Measurements from ENCODE around the gene TMEM242. TPM values are rescaled to one million over a fixed set of nuclear protein-coding genes. Genes with fewer than 3 reads are reported as not detected.

Gene TMEM242
- total RNA-seq, 1 donor from 2014 or later, result 10.7 TPM

DNA sequence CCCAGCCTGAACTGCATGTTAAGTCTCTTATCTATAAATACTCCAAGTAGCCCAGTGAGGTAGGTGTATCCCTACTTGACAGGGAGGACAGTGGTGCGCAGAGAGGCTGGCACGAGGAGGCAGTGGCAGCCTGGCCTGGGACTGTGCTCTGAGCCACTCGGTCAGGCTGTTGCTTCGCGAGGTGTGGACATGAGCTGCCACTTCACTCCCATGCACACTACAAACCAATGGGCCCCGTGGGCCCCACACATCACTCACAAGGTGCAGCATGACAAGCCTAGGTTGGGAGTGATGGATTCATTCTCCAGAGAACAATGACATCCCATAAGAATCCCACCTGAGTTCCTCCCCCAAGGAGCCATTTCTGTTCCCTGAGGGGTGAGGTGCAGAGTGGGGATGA is 54.9 kb downstream of the TMEM242 start:
- H3K36me3 Mint-ChIP-seq (ENCODE audit: low read depth), result no peaks in the 10 kb centered on the region
- intact Hi-C loops (cut with micrococcal nuclease), result no loop called here
- no peak overlapping the region for H3K27ac Mint-ChIP-seq
- H3K27me3 Mint-ChIP-seq, result no peaks in the 10 kb centered on the region
- no peaks in the 10 kb centered on the region for H3K4me1 Mint-ChIP-seq
- peaks cover 10% of the 10 kb centered on the region for H3K9me3 Mint-ChIP-seq
- H3K4me3 Mint-ChIP-seq, result no peak overlapping the region
- DNase-seq, result no peak

GRCh38 chr6:157267654-157268053 is 55.7 kb downstream of the TMEM242 start:
- H3K9me3 Mint-ChIP-seq, result peaks cover 10% of the 10 kb centered on the region
- no peaks in the 10 kb centered on the region for H3K36me3 Mint-ChIP-seq (ENCODE audit: low read depth)
- no peaks in the 10 kb centered on the region for H3K4me1 Mint-ChIP-seq
- intact Hi-C loops (cut with micrococcal nuclease), result no loop called here
- no peak overlapping the region for H3K4me3 Mint-ChIP-seq
- DNase-seq, result no peak
- H3K27ac Mint-ChIP-seq, result no peak overlapping the region
- H3K27me3 Mint-ChIP-seq, result no peaks in the 10 kb centered on the region

GRCh38 chr6:157267109-157267611 is 56.2 kb downstream of the TMEM242 start:
- Mint-ChIP-seq H3K4me3 (no peak overlapping the region), H3K9me3 (peaks cover 10% of the 10 kb centered on the region), H3K27me3 (peaks cover under 1% of the 10 kb centered on the region), H3K27ac (no peak overlapping the region), H3K4me1 (no peaks in the 10 kb centered on the region), H3K36me3 (ENCODE audit: low read depth) (no peaks in the 10 kb centered on the region)
- DNase-seq, result no peak
- intact Hi-C loops (cut with micrococcal nuclease), result no loop called here

GRCh38 chr6:157266274-157267101 is 56.8 kb downstream of the TMEM242 start:
- no peak for DNase-seq
- Mint-ChIP-seq H3K4me3 (no peak overlapping the region), H3K4me1 (no peaks in the 10 kb centered on the region), H3K27ac (no peak overlapping the region), H3K27me3 (peaks cover 5% of the 10 kb centered on the region), H3K9me3 (peaks cover 10% of the 10 kb centered on the region), H3K36me3 (ENCODE audit: low read depth) (no peaks in the 10 kb centered on the region)
- intact Hi-C loops (cut with micrococcal nuclease), result no loop called here

DNA sequence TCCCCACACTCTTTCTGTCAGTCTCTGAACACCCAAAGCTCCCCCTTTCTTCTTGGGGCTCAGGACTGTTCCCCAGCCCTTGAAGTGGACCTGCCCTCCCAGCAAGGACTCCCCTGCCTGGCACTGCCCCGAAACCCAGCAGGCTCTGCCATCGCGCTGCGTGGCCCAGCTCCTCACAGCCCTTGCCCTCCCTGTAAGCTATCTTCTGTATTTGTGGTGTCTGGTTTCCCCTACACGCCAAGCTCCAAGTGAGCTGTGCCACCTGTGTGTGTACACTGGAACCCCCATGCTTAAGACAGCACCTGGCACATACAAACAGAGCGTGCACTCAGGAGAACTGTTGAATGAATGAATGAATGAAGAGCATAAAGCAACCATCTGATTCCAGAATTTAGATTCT is 57.7 kb downstream of the TMEM242 start:
- Mint-ChIP-seq H3K4me3 (no peak overlapping the region), H3K36me3 (ENCODE audit: low read depth) (no peaks in the 10 kb centered on the region), H3K4me1 (no peaks in the 10 kb centered on the region), H3K27ac (no peak overlapping the region), H3K27me3 (peaks cover 5% of the 10 kb centered on the region), H3K9me3 (peaks cover 9% of the 10 kb centered on the region)
- DNase-seq, result no peak
- intact Hi-C loops (cut with micrococcal nuclease), result no loop called here

DNA sequence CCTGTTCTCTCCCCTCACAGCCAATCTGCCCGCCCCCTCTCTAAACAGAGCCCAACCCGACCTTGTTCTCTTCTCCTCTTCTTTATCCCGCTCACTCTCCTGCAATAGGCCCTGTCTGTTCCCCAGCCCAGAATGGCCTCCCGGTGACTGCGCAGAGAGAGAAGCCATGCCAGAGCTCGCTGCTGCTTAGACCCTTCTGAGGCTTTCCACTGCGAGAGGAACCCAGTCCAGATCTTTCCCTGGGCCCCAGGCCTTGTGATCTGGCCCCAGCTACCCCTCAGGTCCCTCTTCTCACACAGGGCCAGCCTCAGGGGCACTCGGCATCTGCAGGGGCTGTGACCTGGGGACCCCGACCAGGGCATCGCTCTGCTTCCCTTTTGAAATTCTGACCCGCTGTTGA is 58.1 kb downstream of the TMEM242 start:
- Mint-ChIP-seq H3K36me3 (ENCODE audit: low read depth) (no peaks in the 10 kb centered on the region), H3K27me3 (peaks cover 5% of the 10 kb centered on the region), H3K4me3 (no peak overlapping the region), H3K27ac (no peak overlapping the region), H3K4me1 (no peaks in the 10 kb centered on the region), H3K9me3 (peaks cover 4% of the 10 kb centered on the region)
- intact Hi-C loops (cut with micrococcal nuclease), result no loop called here
- no peak for DNase-seq

GRCh38 chr6:157264701-157265100 is 58.6 kb downstream of the TMEM242 start:
- H3K27ac Mint-ChIP-seq, result no peak overlapping the region
- intact Hi-C loops (cut with micrococcal nuclease), result no loop called here
- H3K4me1 Mint-ChIP-seq, result no peaks in the 10 kb centered on the region
- no peak for DNase-seq
- peaks cover 5% of the 10 kb centered on the region for H3K27me3 Mint-ChIP-seq
- no peaks in the 10 kb centered on the region for H3K36me3 Mint-ChIP-seq (ENCODE audit: low read depth)
- H3K4me3 Mint-ChIP-seq, result no peak overlapping the region
- no peaks in the 10 kb centered on the region for H3K9me3 Mint-ChIP-seq

GRCh38 chr6:157263881-157264397 is 59.4 kb downstream of the TMEM242 start:
- no peaks in the 10 kb centered on the region for H3K36me3 Mint-ChIP-seq (ENCODE audit: low read depth)
- H3K9me3 Mint-ChIP-seq, result no peaks in the 10 kb centered on the region
- H3K27ac Mint-ChIP-seq, result no peak overlapping the region
- H3K4me3 Mint-ChIP-seq, result no peak overlapping the region
- H3K4me1 Mint-ChIP-seq, result no peaks in the 10 kb centered on the region
- no peak for DNase-seq
- H3K27me3 Mint-ChIP-seq, result peaks cover 5% of the 10 kb centered on the region
- intact Hi-C loops (cut with micrococcal nuclease), result no loop called here

GRCh38 chr6:157263146-157263545 is 60.2 kb downstream of the TMEM242 start:
- intact Hi-C loops (cut with micrococcal nuclease), result no loop called here
- H3K27me3 Mint-ChIP-seq, result peaks cover 5% of the 10 kb centered on the region
- no peak for DNase-seq
- H3K9me3 Mint-ChIP-seq, result no peaks in the 10 kb centered on the region
- H3K36me3 Mint-ChIP-seq (ENCODE audit: low read depth), result no peaks in the 10 kb centered on the region
- H3K27ac Mint-ChIP-seq, result no peak overlapping the region
- no peaks in the 10 kb centered on the region for H3K4me1 Mint-ChIP-seq
- no peak overlapping the region for H3K4me3 Mint-ChIP-seq

DNA sequence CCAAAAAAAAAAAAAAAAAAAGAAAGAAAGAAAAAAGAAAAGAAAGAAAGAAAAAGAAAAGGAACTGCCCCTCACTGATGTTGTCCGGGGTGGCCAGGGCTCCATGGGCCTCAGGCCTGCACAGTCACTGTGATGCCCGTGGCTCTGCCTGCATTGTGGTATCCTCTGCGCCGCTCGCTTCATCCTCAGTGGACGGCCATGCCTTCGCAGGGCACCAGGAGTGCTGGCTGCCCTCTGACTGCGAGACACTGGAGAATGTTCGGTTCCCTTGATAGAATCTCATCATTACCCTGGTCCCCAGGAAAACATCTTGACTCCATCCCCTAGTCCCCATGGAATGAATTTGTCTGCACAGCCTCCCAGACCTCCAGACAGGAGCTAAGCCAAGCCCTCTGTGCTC is 61.7 kb downstream of the TMEM242 start:
- intact Hi-C loops (cut with micrococcal nuclease), result no loop called here
- no peak for DNase-seq

GRCh38 chr6:157260735-157261410 is 62.4 kb downstream of the TMEM242 start:
- Mint-ChIP-seq H3K27me3 (peaks cover 10% of the 10 kb centered on the region), H3K4me3 (no peak overlapping the region), H3K9me3 (no peaks in the 10 kb centered on the region), H3K4me1 (no peaks in the 10 kb centered on the region), H3K36me3 (ENCODE audit: low read depth) (no peaks in the 10 kb centered on the region), H3K27ac (no peak overlapping the region)
- intact Hi-C loops (cut with micrococcal nuclease), result no loop called here
- DNase-seq, result no peak

More for the DNA sequence above, 61.7 kb downstream of the TMEM242 start:
- peaks cover 7% of the 10 kb centered on the region for H3K27me3 Mint-ChIP-seq
- no peaks in the 10 kb centered on the region for H3K4me1 Mint-ChIP-seq
- H3K9me3 Mint-ChIP-seq, result no peaks in the 10 kb centered on the region
- no peak overlapping the region for H3K27ac Mint-ChIP-seq
- H3K36me3 Mint-ChIP-seq (ENCODE audit: low read depth), result no peaks in the 10 kb centered on the region
- no peak overlapping the region for H3K4me3 Mint-ChIP-seq

GRCh38 chr6:157259443-157259842 is 63.9 kb downstream of the TMEM242 start:
- Mint-ChIP-seq H3K27me3 (peaks cover 13% of the 10 kb centered on the region), H3K36me3 (ENCODE audit: low read depth) (no peaks in the 10 kb centered on the region), H3K4me3 (no peak overlapping the region), H3K27ac (no peak overlapping the region), H3K9me3 (no peaks in the 10 kb centered on the region), H3K4me1 (no peaks in the 10 kb centered on the region)
- DNase-seq, result no peak
- intact Hi-C loops (cut with micrococcal nuclease), result no loop called here

GRCh38 chr6:157258878-157259277 is 64.4 kb downstream of the TMEM242 start:
- intact Hi-C loops (cut with micrococcal nuclease), result no loop called here
- Mint-ChIP-seq H3K4me3 (no peak overlapping the region), H3K4me1 (no peaks in the 10 kb centered on the region), H3K27ac (no peak overlapping the region), H3K9me3 (no peaks in the 10 kb centered on the region), H3K27me3 (peaks cover 13% of the 10 kb centered on the region), H3K36me3 (ENCODE audit: low read depth) (no peaks in the 10 kb centered on the region)
- no peak for DNase-seq

- H3K36me3 Mint-ChIP-seq (ENCODE audit: low read depth), result no peaks in the 10 kb centered on the region
- DNase-seq, result no peak
- intact Hi-C loops (cut with micrococcal nuclease), result no loop called here
- no peaks in the 10 kb centered on the region for H3K4me1 Mint-ChIP-seq
- H3K27me3 Mint-ChIP-seq, result peaks cover 17% of the 10 kb centered on the region
- H3K27ac Mint-ChIP-seq, result no peak overlapping the region
- H3K9me3 Mint-ChIP-seq, result no peaks in the 10 kb centered on the region
- H3K4me3 Mint-ChIP-seq, result no peak overlapping the region
Observed at GRCh38 chr6:157255079-157255478, 68.2 kb downstream of the TMEM242 start.

All from activated CD4-positive, alpha-beta T cell treated with anti-CD3 and anti-CD28 coated beads, Interleukin-2, amount 10 ng/mL, durations not matched to agents 24 days and 14 days (primary cell).